Endothelial cell of umbilical vein (primary cell): Measurements from ENCODE around the gene SHISA8. TPM values are rescaled to one million over a fixed set of nuclear protein-coding genes. Genes with fewer than 3 reads are reported as not detected.

Source experiments
- BruUV-seq: library from RNA; stranded (reverse); fragments of 400-500 nt; replicated peaks from 2 replicates; lab custom pipeline; 2021; lab: Mats Ljungman, UMichigan
- CTCF ChIA-PET: fragments of 300-600, 350-600 bp; sonication (Branson Sonifier 250); formaldehyde crosslinking; loops from one replicate; lab custom pipeline; 2021; ENCODE audit warnings: antibody characterized with exemption, inconsistent platforms; lab: Charles Lee
- POLR2A ChIA-PET: fragments of 300-600, 350-600 bp; sonication (Branson Sonifier 250); formaldehyde crosslinking; loops from one replicate; lab custom pipeline; 2021; ENCODE audit warnings: antibody characterized with exemption, inconsistent platforms; lab: Charles Lee
- DNase-seq: peaks from one replicate; pipeline ENCODE4 v3.0.0-alpha.2; 2011; ENCODE audit warnings: low read depth, low spot score
- FAIRE-seq: peaks from 2 replicates; lab custom pipeline; 2011; peaks lifted over from hg19 to GRCh38; lab: Jason Lieb, UNC
- H2AFZ ChIP-seq: 2 replicates; pipeline ENCODE4 v1.6.0; 2012; ENCODE audit warnings: low read depth, low read length, control low read depth, inconsistent platforms
- H3K27ac ChIP-seq: 2 replicates; pipeline ENCODE4 v1.5.1; 2011; ENCODE audit warnings: low read depth, mild to moderate bottlenecking, control low read depth, low read length, moderate library complexity; ENCODE audit not compliant: insufficient read depth
- H3K27me3 ChIP-seq, 2 experiments: 2 replicates each; pipeline versions ENCODE4 v1.6.0 to v1.6.1; 2011; ENCODE audit warnings: low read length in 2 of 2, mixed read lengths in 1 of 2; ENCODE audit not compliant: control insufficient read depth in 2 of 2, insufficient read depth in 2 of 2
- H3K36me3 ChIP-seq, 2 experiments: 2 replicates in 1 of 2; 3 replicates in 1 of 2; pipeline ENCODE4 v1.5.1; 2011; ENCODE audit warnings: low read length in 2 of 2, mild to moderate bottlenecking in 1 of 2, moderate library complexity in 1 of 2; ENCODE audit not compliant: control insufficient read depth in 2 of 2, insufficient read depth in 2 of 2; ENCODE audit errors: extremely low read depth in 1 of 2
- H3K4me1 ChIP-seq: 3 replicates; pipeline ENCODE4 v1.5.1; 2011; ENCODE audit warnings: mild to moderate bottlenecking, low read length; ENCODE audit not compliant: control insufficient read depth, insufficient read depth; ENCODE audit errors: extremely low read depth
- H3K4me2 ChIP-seq: 2 replicates; pipeline ENCODE4 v1.6.1; 2011; ENCODE audit warnings: low read length, control low read depth, mixed read lengths; ENCODE audit not compliant: insufficient read depth
- H3K4me3 ChIP-seq, 3 experiments: fragments of 200-600 bp in 1 of 3; sonication (generic), shearing (Covaris generic) in 1 of 3; replicated peaks in 1 of 3; 2 replicates each; pipeline ENCODE4 v1.5.1; 2011 to 2016; ENCODE audit warnings: control low read depth in 3 of 3, low read length in 3 of 3, mild to moderate bottlenecking in 2 of 3, inconsistent platforms in 1 of 3, low read depth in 1 of 3, moderate library complexity in 1 of 3; ENCODE audit not compliant: insufficient read depth in 1 of 3
- H3K79me2 ChIP-seq: 2 replicates; pipeline ENCODE4 v1.6.0; 2012; ENCODE audit warnings: low read length, inconsistent platforms; ENCODE audit not compliant: control insufficient read depth, insufficient read depth
- H3K9ac ChIP-seq: replicated peaks from 2 replicates; pipeline ENCODE3; 2011; ENCODE audit warnings: low read length, control low read depth; ENCODE audit not compliant: insufficient read depth; ENCODE audit errors: extremely low read depth
- H3K9me1 ChIP-seq: replicated peaks from 3 replicates; pipeline ENCODE4 v1.6.0; 2011; ENCODE audit warnings: mild to moderate bottlenecking, low read length; ENCODE audit not compliant: control insufficient read depth, insufficient read depth; ENCODE audit errors: extremely low read depth
- H3K9me3 ChIP-seq: replicated peaks from 2 replicates; pipeline ENCODE4 v1.5.1; 2012; ENCODE audit warnings: low read length, inconsistent platforms; ENCODE audit not compliant: control insufficient read depth, insufficient read depth
- H4K20me1 ChIP-seq: replicated peaks from 2 replicates; pipeline ENCODE3; 2011; ENCODE audit warnings: mild to moderate bottlenecking, low read length; ENCODE audit not compliant: control insufficient read depth, insufficient read depth; ENCODE audit errors: extremely low read depth
- CTCF ChIP-seq, 2 donors: IDR thresholded peaks; 1 replicate in 1 of 2; 2 replicates in 1 of 2; pipeline ENCODE4 v1.5.1; 2011; ENCODE audit warnings: low read length in 2 of 2, mild to moderate bottlenecking in 2 of 2, moderate library complexity in 2 of 2, control low read depth in 1 of 2, inconsistent platforms in 1 of 2, low read depth in 1 of 2; ENCODE audit not compliant: insufficient read depth in 1 of 2; ENCODE audit errors: extremely low read depth in 1 of 2
- EZH2 ChIP-seq: IDR thresholded peaks from 2 replicates; pipeline ENCODE4 v1.6.1; 2012; ENCODE audit warnings: borderline replicate concordance, low read depth, mild to moderate bottlenecking, moderate library complexity, low read length, inconsistent platforms; ENCODE audit not compliant: severe bottlenecking
- FOS ChIP-seq: IDR thresholded peaks from 2 replicates; pipeline ENCODE4 v1.6.1; 2011; ENCODE audit warnings: mild to moderate bottlenecking, low read length, moderate library complexity, borderline replicate concordance; ENCODE audit not compliant: insufficient read depth
- GATA2 ChIP-seq: IDR thresholded peaks from 2 replicates; pipeline ENCODE4 v1.7.0; 2011; ENCODE audit warnings: low read depth, mild to moderate bottlenecking, moderate library complexity, mixed read lengths, low read length; ENCODE audit not compliant: insufficient read length, insufficient read depth
- JUN ChIP-seq: IDR thresholded peaks from 2 replicates; pipeline ENCODE4 v1.6.1; 2011; ENCODE audit warnings: borderline replicate concordance, low read depth; ENCODE audit not compliant: insufficient read length, insufficient read depth
- MYC ChIP-seq: IDR thresholded peaks from one replicate; pipeline ENCODE4 v1.6.1; 2011; ENCODE audit warnings: mild to moderate bottlenecking, low read depth, low read length
- POLR2A ChIP-seq: IDR thresholded peaks from 2 replicates; pipeline ENCODE4 v1.6.1; 2012; ENCODE audit warnings: low read depth, mild to moderate bottlenecking, control low read depth, low read length
- POLR2AphosphoS5 ChIP-seq: IDR thresholded peaks from 2 replicates; pipeline ENCODE4 v1.6.1; 2012; ENCODE audit warnings: low read depth, mild to moderate bottlenecking, control low read depth, low read length, moderate library complexity; ENCODE audit not compliant: insufficient read depth
- dilution Hi-C: fragments of 300-500 bp; cut with MboI; formaldehyde crosslinking; loops from one replicate; pipeline ENCODE4 v1.15.0; 2019; ENCODE audit warnings: low sequenced_read_pairs; ENCODE audit not compliant: extremely low pct_ligation_motif_present
- intact Hi-C: fragments of 100-400 bp; cut with micrococcal nuclease; formaldehyde crosslinking; loops from one replicate; pipeline ENCODE4 v1.10.0; 2022
- polyA plus RNA-seq, 4 experiments: library from polyadenylated mRNA; depleted of rRNA in 3 of 4; stranded (reverse) in 3 of 4; unstranded in 1 of 4; fragments of >200 nt; gene quantifications; 2 replicates each; pipeline versions ENCODE4 v1.2.1 to v1.2.3, GENCODE V29; 2011 to 2012; ENCODE audit warnings: missing spikeins in 1 of 4
- total RNA-seq: library from RNA; stranded (reverse); gene quantifications from 2 replicates; pipeline ENCODE4 v1.2.3, GENCODE V29; 2021

SHISA8 gene
- total and polyA plus RNA-seq, 2 donors (not counting 3 experiments of a cell fraction or from before 2014, with no cell fraction given): not detected

DNA sequence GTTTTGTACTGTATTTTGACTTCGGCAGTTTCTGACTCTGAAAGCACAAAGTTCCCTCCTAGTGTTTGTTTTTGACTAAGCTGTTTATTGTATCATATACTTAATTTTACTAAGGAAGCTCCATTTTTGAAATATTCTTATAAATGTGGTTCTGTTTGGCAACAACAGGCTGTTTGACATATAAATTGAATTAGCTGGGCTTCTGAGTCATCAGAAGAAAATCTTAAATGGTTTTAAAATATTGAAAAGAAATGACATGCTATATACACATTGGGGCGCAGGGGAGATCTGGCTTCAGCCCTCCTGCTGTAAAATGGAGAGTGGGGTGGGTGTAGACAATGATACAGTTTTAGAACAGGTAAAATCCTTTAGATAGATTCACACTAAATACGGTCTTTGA, 38.6 kb downstream of the SHISA8 start:
- DNase-seq: no peak
- no TSS peak for BruUV-seq
- peaks cover 38 to 49% of the 10 kb centered on the region in 2 experiments for H3K36me3 ChIP-seq

More for the DNA sequence above, 38.6 kb downstream of the SHISA8 start:
- Histone ChIP-seq H3K4me3 (no peak overlapping the region), H3K4me1 (no peaks in the 10 kb centered on the region), H4K20me1 (no peaks in the 10 kb centered on the region), H3K27me3 (no peaks in the 10 kb centered on the region), H2AFZ (no peak overlapping the region), H3K79me2 (no peaks in the 10 kb centered on the region), H3K4me2 (no peak overlapping the region), H3K9ac (no peak overlapping the region), H3K9me3 (no peaks in the 10 kb centered on the region), H3K9me1 (no peaks in the 10 kb centered on the region), H3K27ac (no peak overlapping the region)
- FAIRE-seq: no peak
- intact Hi-C loops: no loop called here
- dilution Hi-C loops: no loop called here
- no peak for TF ChIP-seq MYC
- TF ChIP-seq POLR2AphosphoS5: no peak
- TF ChIP-seq JUN: no peak
- TF ChIP-seq FOS: no peak
- TF ChIP-seq GATA2: no peak
- no peak for TF ChIP-seq POLR2A
- no peak for TF ChIP-seq CTCF (IDR thresholded peaks at IDR 0.05; ENCODE audit: extremely low read depth in 1 of 2, insufficient read depth in 1 of 2, low read depth in 1 of 2, low read length in 2 of 2)
- no peak for TF ChIP-seq EZH2
- ChIA-PET CTCF (interaction anchor here (0.8 kb wide), 1 partner anchor 179 kb away, joined by 4 read pairs; no protein-coding TSS in a partner anchor), POLR2A (no interaction called here)
